Mesenchymal stem cell (in vitro differentiated cells and primary cell): ENCODE data around the gene CDK14.
A peak's percentile ranks its signal among the peaks of the same experiment; 100 is the strongest.

Source experiments
- DNase-seq: peaks from one replicate; pipeline ENCODE4 v3.0.0-alpha.2; 2013
- H2AFZ ChIP-seq: one replicate; pipeline ENCODE4 v1.6.1; 2013; ENCODE audit warnings: low read depth, mild to moderate bottlenecking, control low read depth, inconsistent platforms, low read length, moderate library complexity
- H2AK5ac ChIP-seq: 2 replicates; pipeline ENCODE4 v1.6.1; 2013; ENCODE audit warnings: low read length, moderate library complexity, mild to moderate bottlenecking, inconsistent platforms; ENCODE audit not compliant: severe bottlenecking
- H2BK120ac ChIP-seq: one replicate; pipeline ENCODE4 v1.6.1; 2013; ENCODE audit warnings: low read depth, mild to moderate bottlenecking, inconsistent platforms, low read length, moderate library complexity
- H2BK12ac ChIP-seq, 2 experiments: one replicate each; pipeline ENCODE4 v1.6.1; 2013; ENCODE audit warnings: inconsistent platforms in 2 of 2, low read length in 2 of 2, mild to moderate bottlenecking in 2 of 2, moderate library complexity in 2 of 2, control low read depth in 1 of 2
- H2BK15ac ChIP-seq: one replicate; pipeline ENCODE4 v1.6.1; 2013; ENCODE audit warnings: mild to moderate bottlenecking, low read depth, inconsistent platforms; ENCODE audit not compliant: poor library complexity, severe bottlenecking
- H2BK5ac ChIP-seq: 2 replicates; pipeline ENCODE4 v1.6.1; 2013; ENCODE audit warnings: low read depth, mild to moderate bottlenecking, low read length, control low read depth, inconsistent platforms; ENCODE audit not compliant: poor library complexity, severe bottlenecking
- H3K14ac ChIP-seq, 2 experiments: one replicate each; pipeline ENCODE4 v1.6.1; 2013; ENCODE audit warnings: inconsistent platforms in 2 of 2, low read length in 2 of 2, control low read depth in 1 of 2, mild to moderate bottlenecking in 1 of 2, moderate library complexity in 1 of 2
- H3K18ac ChIP-seq, 2 experiments: one replicate each; pipeline ENCODE4 v1.6.1; 2013; ENCODE audit warnings: inconsistent platforms in 2 of 2, low read length in 2 of 2, control low read depth in 1 of 2, low read depth in 1 of 2, mild to moderate bottlenecking in 1 of 2
- H3K23ac ChIP-seq, 2 experiments: one replicate each; pipeline ENCODE4 v1.6.1; 2013; ENCODE audit warnings: inconsistent platforms in 2 of 2, low read length in 2 of 2, mild to moderate bottlenecking in 2 of 2, moderate library complexity in 2 of 2, control low read depth in 1 of 2
- H3K27ac ChIP-seq: 2 replicates; pipeline ENCODE4 v1.5.1; 2013; ENCODE audit warnings: mild to moderate bottlenecking, moderate library complexity, low read length, control low read depth, inconsistent platforms; ENCODE audit not compliant: poor library complexity, severe bottlenecking
- H3K27me3 ChIP-seq, 2 experiments: 2 replicates each; pipeline versions ENCODE4 v1.6.1 to v1.7.0; 2013; ENCODE audit warnings: low read length in 2 of 2, mild to moderate bottlenecking in 2 of 2, moderate library complexity in 2 of 2, control low read depth in 1 of 2, inconsistent platforms in 1 of 2; ENCODE audit not compliant: control insufficient read depth in 1 of 2, insufficient read depth in 1 of 2
- H3K36me3 ChIP-seq, 2 experiments: 2 replicates each; pipeline versions ENCODE4 v1.6.1 to v1.7.0; 2013; ENCODE audit warnings: low read length in 2 of 2, control low read depth in 1 of 2, inconsistent platforms in 1 of 2, low read depth in 1 of 2, mild to moderate bottlenecking in 1 of 2; ENCODE audit not compliant: insufficient read depth in 2 of 2, control insufficient read depth in 1 of 2
- H3K4ac ChIP-seq, 2 experiments: one replicate each; pipeline ENCODE4 v1.6.1; 2013; ENCODE audit warnings: inconsistent platforms in 2 of 2, low read length in 2 of 2, mild to moderate bottlenecking in 2 of 2, moderate library complexity in 2 of 2, control low read depth in 1 of 2, low read depth in 1 of 2
- H3K4me1 ChIP-seq: 2 replicates; pipeline ENCODE4 v1.6.1; 2013; ENCODE audit warnings: low read depth, low read length, control low read depth; ENCODE audit not compliant: control insufficient read depth, insufficient read depth
- H3K4me2 ChIP-seq: 2 replicates; pipeline ENCODE4 v1.6.1; 2013; ENCODE audit warnings: low read length, mild to moderate bottlenecking, inconsistent platforms; ENCODE audit not compliant: poor library complexity, severe bottlenecking
- H3K4me3 ChIP-seq, 2 experiments: 2 replicates each; pipeline versions ENCODE4 v1.5.1 to v1.7.0; 2013; ENCODE audit warnings: low read length in 2 of 2, mild to moderate bottlenecking in 2 of 2, control low read depth in 1 of 2, low read depth in 1 of 2; ENCODE audit not compliant: insufficient read depth in 1 of 2
- H3K79me1 ChIP-seq: replicated peaks from 2 replicates; pipeline ENCODE4 v1.6.1; 2013; ENCODE audit warnings: mild to moderate bottlenecking, control low read depth, low read length, inconsistent platforms; ENCODE audit not compliant: poor library complexity, severe bottlenecking
- H3K9ac ChIP-seq: 2 replicates; pipeline ENCODE4 v1.7.0; 2013; ENCODE audit warnings: mild to moderate bottlenecking, low read length, moderate library complexity
- H3K9me3 ChIP-seq: 2 replicates; pipeline ENCODE4 v1.7.0; 2013; ENCODE audit warnings: mild to moderate bottlenecking, low read length; ENCODE audit not compliant: control insufficient read depth
- H4K8ac ChIP-seq: one replicate; pipeline ENCODE4 v1.6.1; 2013; ENCODE audit warnings: inconsistent platforms, mild to moderate bottlenecking, low read length, moderate library complexity
- H4K91ac ChIP-seq: one replicate; pipeline ENCODE4 v1.6.1; 2013; ENCODE audit warnings: mild to moderate bottlenecking, low read length, inconsistent platforms
- WGBS: methylation state at CpG from one replicate; pipeline ENCODE4 v1.1.7; 2013; ENCODE audit warnings: mixed read lengths; 5-methylcytosine and 5-hydroxymethylcytosine counted together

The CDK14 gene

GRCh38 chr7:90958647-90959046, 362.5 kb downstream of the CDK14 start:
- Histone ChIP-seq H2AFZ (no peak overlapping the region), H3K4me3 (peak overlapping the region in 1 of 2 experiments; percentile 28), H3K18ac (no peak overlapping the region), H2BK120ac (no peak overlapping the region), H3K23ac (no peak overlapping the region), H2BK15ac (no peak overlapping the region), H3K36me3 (peaks cover 0 to 7% of the 10 kb centered on the region in 2 experiments), H2BK12ac (no peak overlapping the region), H2BK5ac (no peak overlapping the region), H3K79me1 (no peaks in the 10 kb centered on the region), H3K27me3 (no peaks in the 10 kb centered on the region), H3K9me3 (no peaks in the 10 kb centered on the region), H3K14ac (no peak overlapping the region), H3K9ac (no peak overlapping the region), H3K27ac (peak overlapping the region; percentile 57), H3K4ac (no peak overlapping the region), H3K4me2 (peak overlapping the region; percentile 47), H4K8ac (no peak overlapping the region), H4K91ac (no peak overlapping the region), H2AK5ac (no peak overlapping the region), H3K4me1 (no peaks in the 10 kb centered on the region)
- peak; percentile 14 for DNase-seq
- WGBS, result 100% methylated on average over 2 of the region's 2 CpGs

GRCh38 chr7:90961037-90961725, 365.1 kb downstream of the CDK14 start:
- Histone ChIP-seq H2AK5ac (no peak overlapping the region), H3K14ac (no peak overlapping the region), H3K4me1 (no peaks in the 10 kb centered on the region), H3K79me1 (no peaks in the 10 kb centered on the region), H3K9ac (no peak overlapping the region), H2BK12ac (no peak overlapping the region), H2AFZ (no peak overlapping the region), H3K36me3 (peaks cover 0 to 6% of the 10 kb centered on the region in 2 experiments), H2BK15ac (no peak overlapping the region), H3K9me3 (no peaks in the 10 kb centered on the region), H3K4me2 (no peak overlapping the region), H3K18ac (no peak overlapping the region), H3K4ac (no peak overlapping the region), H3K27ac (no peak overlapping the region), H2BK5ac (no peak overlapping the region), H4K8ac (no peak overlapping the region), H3K4me3 (no peak overlapping the region), H4K91ac (no peak overlapping the region), H3K27me3 (no peaks in the 10 kb centered on the region), H3K23ac (no peak overlapping the region), H2BK120ac (no peak overlapping the region)
- no peak for DNase-seq
- 82% methylated on average over 1 of the region's 1 CpG for WGBS

GRCh38 chr7:90965211-90965610, 369.1 kb downstream of the CDK14 start:
- H3K27ac ChIP-seq, result no peak overlapping the region
- no peak overlapping the region for H2AK5ac ChIP-seq
- no peaks in the 10 kb centered on the region for H3K9me3 ChIP-seq
- no peak overlapping the region for H3K23ac ChIP-seq
- no peak overlapping the region for H2BK12ac ChIP-seq
- H3K4me3 ChIP-seq, result no peak overlapping the region
- no peak overlapping the region for H2BK5ac ChIP-seq
- no peak overlapping the region for H3K14ac ChIP-seq
- no peak overlapping the region for H2AFZ ChIP-seq
- H3K79me1 ChIP-seq, result no peaks in the 10 kb centered on the region
- peaks cover 2% of the 10 kb centered on the region for H3K4me1 ChIP-seq
- WGBS, result no CpG with 5 or more reads among the region's 2 CpGs
- no peak overlapping the region for H3K18ac ChIP-seq
- H3K4ac ChIP-seq, result no peak overlapping the region
- H3K4me2 ChIP-seq, result no peak overlapping the region
- H3K9ac ChIP-seq, result no peak overlapping the region
- H2BK15ac ChIP-seq, result no peak overlapping the region
- H3K27me3 ChIP-seq, result no peaks in the 10 kb centered on the region
- no peak for DNase-seq
- no peak overlapping the region for H4K91ac ChIP-seq
- no peak overlapping the region for H2BK120ac ChIP-seq
- H3K36me3 ChIP-seq, result peaks cover 0 to 13% of the 10 kb centered on the region in 2 experiments
- H4K8ac ChIP-seq, result no peak overlapping the region

GRCh38 chr7:90966346-90966745, 370.2 kb downstream of the CDK14 start:
- H3K4me3 ChIP-seq, result no peak overlapping the region
- no peaks in the 10 kb centered on the region for H3K9me3 ChIP-seq
- H3K18ac ChIP-seq, result no peak overlapping the region
- no peak overlapping the region for H2AK5ac ChIP-seq
- no CpG with 5 or more reads among the region's 1 CpG for WGBS
- DNase-seq, result no peak
- no peaks in the 10 kb centered on the region for H3K79me1 ChIP-seq
- H4K8ac ChIP-seq, result no peak overlapping the region
- no peak overlapping the region for H2AFZ ChIP-seq
- H3K27ac ChIP-seq, result no peak overlapping the region
- no peak overlapping the region for H2BK120ac ChIP-seq
- H3K4ac ChIP-seq, result no peak overlapping the region
- peaks cover 0 to 13% of the 10 kb centered on the region in 2 experiments for H3K36me3 ChIP-seq
- H3K27me3 ChIP-seq, result no peaks in the 10 kb centered on the region
- H2BK12ac ChIP-seq, result no peak overlapping the region
- no peak overlapping the region for H3K23ac ChIP-seq
- no peak overlapping the region for H3K14ac ChIP-seq
- H3K4me2 ChIP-seq, result no peak overlapping the region
- peaks cover 2% of the 10 kb centered on the region for H3K4me1 ChIP-seq
- H3K9ac ChIP-seq, result no peak overlapping the region
- no peak overlapping the region for H2BK5ac ChIP-seq
- H4K91ac ChIP-seq, result no peak overlapping the region
- no peak overlapping the region for H2BK15ac ChIP-seq
